ENCODE measurements around the gene ATP8A2. TPM values are rescaled to one million over a fixed set of nuclear protein-coding genes. Genes with fewer than 3 reads are reported as not detected.

ATP8A2 gene
- total RNA-seq, 1 donor: 0.72 TPM

GRCh38 chr13:25683056-25683455 lies 311.3 kb downstream of the ATP8A2 start:
- H3K4me3 ChIP-seq (ENCODE audit: insufficient read depth, low read length): no peak overlapping the region
- no peak for DNase-seq (ENCODE audit: insufficient read length, low spot score, missing footprints)
- H2AFZ ChIP-seq (ENCODE audit: low read length): no peak overlapping the region
- H4K20me1 ChIP-seq (ENCODE audit: insufficient read depth, low read length): no peaks in the 10 kb centered on the region
- H3K27me3 ChIP-seq (ENCODE audit: insufficient read depth, low read length): no peaks in the 10 kb centered on the region
- no peaks in the 10 kb centered on the region for H3K36me3 ChIP-seq (ENCODE audit: insufficient read depth, low read length)
- no peaks in the 10 kb centered on the region for H3K9me3 ChIP-seq (ENCODE audit: low read depth, low read length)
- no peaks in the 10 kb centered on the region for H3K79me2 ChIP-seq (ENCODE audit: insufficient read depth, low read length)
- TF ChIP-seq, protein P1, sequence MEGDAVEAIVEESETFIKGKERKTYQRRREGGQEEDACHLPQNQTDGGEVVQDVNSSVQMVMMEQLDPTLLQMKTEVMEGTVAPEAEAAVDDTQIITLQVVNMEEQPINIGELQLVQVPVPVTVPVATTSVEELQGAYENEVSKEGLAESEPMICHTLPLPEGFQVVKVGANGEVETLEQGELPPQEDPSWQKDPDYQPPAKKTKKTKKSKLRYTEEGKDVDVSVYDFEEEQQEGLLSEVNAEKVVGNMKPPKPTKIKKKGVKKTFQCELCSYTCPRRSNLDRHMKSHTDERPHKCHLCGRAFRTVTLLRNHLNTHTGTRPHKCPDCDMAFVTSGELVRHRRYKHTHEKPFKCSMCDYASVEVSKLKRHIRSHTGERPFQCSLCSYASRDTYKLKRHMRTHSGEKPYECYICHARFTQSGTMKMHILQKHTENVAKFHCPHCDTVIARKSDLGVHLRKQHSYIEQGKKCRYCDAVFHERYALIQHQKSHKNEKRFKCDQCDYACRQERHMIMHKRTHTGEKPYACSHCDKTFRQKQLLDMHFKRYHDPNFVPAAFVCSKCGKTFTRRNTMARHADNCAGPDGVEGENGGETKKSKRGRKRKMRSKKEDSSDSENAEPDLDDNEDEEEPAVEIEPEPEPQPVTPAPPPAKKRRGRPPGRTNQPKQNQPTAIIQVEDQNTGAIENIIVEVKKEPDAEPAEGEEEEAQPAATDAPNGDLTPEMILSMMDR (IDR thresholded peaks at IDR 0.05; ENCODE audit: extremely low read depth, low read depth, low read length): no peak
- no peaks in the 10 kb centered on the region for H3K4me1 ChIP-seq (ENCODE audit: insufficient read depth, low read length)
- H3K27ac ChIP-seq (ENCODE audit: low read depth, low read length): no peak overlapping the region
- no peak overlapping the region for H3K4me2 ChIP-seq (ENCODE audit: insufficient read depth, low read length)

DNA sequence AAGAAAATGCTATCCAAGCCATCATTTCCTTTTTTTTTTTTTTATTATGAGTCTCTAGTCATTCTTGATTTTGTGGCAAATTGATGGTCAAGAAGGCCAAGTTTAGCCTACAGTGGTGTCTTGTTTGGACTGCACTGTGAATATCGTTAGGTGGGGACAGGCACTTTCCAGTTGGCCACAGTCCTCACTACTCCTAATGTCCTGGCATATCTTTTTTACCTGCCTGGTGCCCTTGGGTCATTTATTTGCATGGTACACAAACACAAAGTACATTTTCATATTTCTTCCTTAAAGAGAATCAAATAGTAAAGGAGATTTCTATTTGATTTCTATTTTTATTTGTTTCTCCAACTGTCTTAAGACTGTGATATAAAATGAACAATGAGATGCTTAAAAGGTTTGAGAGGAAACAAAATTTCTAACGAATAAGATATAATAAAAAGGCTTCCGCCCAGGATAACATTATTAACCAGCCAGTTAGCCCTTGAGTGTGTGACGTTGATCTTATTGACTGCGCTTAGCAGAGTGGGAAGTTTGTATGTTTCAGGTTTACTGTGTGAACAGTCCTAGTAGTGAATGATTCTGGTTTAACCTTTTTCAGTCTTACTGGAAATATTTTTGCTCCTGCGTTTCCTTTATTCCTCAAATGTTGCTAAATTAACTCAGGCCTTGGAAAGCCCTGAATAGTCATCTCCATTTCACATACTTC lies 312.0 kb downstream of the ATP8A2 start:
- H3K4me2 ChIP-seq (ENCODE audit: insufficient read depth, low read length): no peak overlapping the region
- H3K4me3 ChIP-seq (ENCODE audit: insufficient read depth, low read length): no peak overlapping the region
- no peaks in the 10 kb centered on the region for H4K20me1 ChIP-seq (ENCODE audit: insufficient read depth, low read length)
- TF ChIP-seq, protein P1 (IDR thresholded peaks at IDR 0.05; ENCODE audit: extremely low read depth, low read depth, low read length): no peak
- no peaks in the 10 kb centered on the region for H3K79me2 ChIP-seq (ENCODE audit: insufficient read depth, low read length)
- no peak for DNase-seq (ENCODE audit: insufficient read length, low spot score, missing footprints)
- no peaks in the 10 kb centered on the region for H3K36me3 ChIP-seq (ENCODE audit: insufficient read depth, low read length)
- no peaks in the 10 kb centered on the region for H3K27me3 ChIP-seq (ENCODE audit: insufficient read depth, low read length)
- H2AFZ ChIP-seq (ENCODE audit: low read length): no peak overlapping the region
- H3K9me3 ChIP-seq (ENCODE audit: low read depth, low read length): no peaks in the 10 kb centered on the region
- no peak overlapping the region for H3K27ac ChIP-seq (ENCODE audit: low read depth, low read length)
- no peaks in the 10 kb centered on the region for H3K4me1 ChIP-seq (ENCODE audit: insufficient read depth, low read length)

DNA sequence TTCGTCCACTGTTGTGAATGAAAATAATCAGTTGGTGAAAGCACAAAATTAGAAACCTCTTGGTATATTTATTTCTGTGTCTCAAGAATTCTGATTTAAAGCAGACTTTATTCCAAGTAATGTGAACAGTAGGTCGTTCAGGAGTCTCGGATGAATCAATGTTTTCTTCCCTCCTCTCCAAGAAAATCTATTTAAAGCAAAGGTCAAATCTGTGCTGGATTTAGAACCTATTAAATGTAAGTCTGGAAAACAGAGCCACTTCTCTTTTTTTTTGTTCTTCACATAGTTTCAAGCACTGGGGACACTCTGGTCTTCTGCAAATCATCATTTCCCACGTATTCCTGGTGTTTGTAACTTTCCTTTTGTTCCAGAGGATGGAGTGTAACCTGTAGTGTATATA lies 312.7 kb downstream of the ATP8A2 start:
- Histone ChIP-seq H3K27ac (ENCODE audit: low read depth, low read length) (no peak overlapping the region), H3K4me2 (ENCODE audit: insufficient read depth, low read length) (no peak overlapping the region)
- TF ChIP-seq, protein P1 (IDR thresholded peaks at IDR 0.05; ENCODE audit: extremely low read depth, low read depth, low read length): no peak

GRCh38 chr13:25686831-25687470 lies 315.2 kb downstream of the ATP8A2 start:
- no peak overlapping the region for H3K4me2 ChIP-seq (ENCODE audit: insufficient read depth, low read length)
- TF ChIP-seq, protein P1 (IDR thresholded peaks at IDR 0.05; ENCODE audit: extremely low read depth, low read depth, low read length): no peak
- no peaks in the 10 kb centered on the region for H3K36me3 ChIP-seq (ENCODE audit: insufficient read depth, low read length)
- no peak overlapping the region for H3K27ac ChIP-seq (ENCODE audit: low read depth, low read length)
- no peak overlapping the region for H3K4me3 ChIP-seq (ENCODE audit: insufficient read depth, low read length)
- peak; percentile 53 for DNase-seq (ENCODE audit: insufficient read length, low spot score, missing footprints)
- no peaks in the 10 kb centered on the region for H3K79me2 ChIP-seq (ENCODE audit: insufficient read depth, low read length)
- H3K9me3 ChIP-seq (ENCODE audit: low read depth, low read length): no peaks in the 10 kb centered on the region
- H4K20me1 ChIP-seq (ENCODE audit: insufficient read depth, low read length): no peaks in the 10 kb centered on the region
- H2AFZ ChIP-seq (ENCODE audit: low read length): no peak overlapping the region
- H3K27me3 ChIP-seq (ENCODE audit: insufficient read depth, low read length): no peaks in the 10 kb centered on the region
- no peaks in the 10 kb centered on the region for H3K4me1 ChIP-seq (ENCODE audit: insufficient read depth, low read length)

More for the DNA sequence above, 312.7 kb downstream of the ATP8A2 start:
- DNase-seq (ENCODE audit: insufficient read length, low spot score, missing footprints): no peak
- H3K27me3 ChIP-seq (ENCODE audit: insufficient read depth, low read length): no peaks in the 10 kb centered on the region
- H3K36me3 ChIP-seq (ENCODE audit: insufficient read depth, low read length): no peaks in the 10 kb centered on the region
- H2AFZ ChIP-seq (ENCODE audit: low read length): no peak overlapping the region
- H4K20me1 ChIP-seq (ENCODE audit: insufficient read depth, low read length): no peaks in the 10 kb centered on the region
- H3K79me2 ChIP-seq (ENCODE audit: insufficient read depth, low read length): no peaks in the 10 kb centered on the region
- no peaks in the 10 kb centered on the region for H3K9me3 ChIP-seq (ENCODE audit: low read depth, low read length)
- H3K4me3 ChIP-seq (ENCODE audit: insufficient read depth, low read length): no peak overlapping the region
- no peaks in the 10 kb centered on the region for H3K4me1 ChIP-seq (ENCODE audit: insufficient read depth, low read length)

All from osteoblast (primary cell).